SK-N-SH (cell line): ENCODE measurements around the gene PODXL2. TPM values are rescaled to one million over a fixed set of nuclear protein-coding genes. Genes with fewer than 3 reads are reported as not detected.

ENCODE experiments used
- CTCF ChIA-PET: fragments of 300-600, 350-600 bp; formaldehyde crosslinking; extraction: SDS; loops from one replicate; lab custom pipeline; 2021; lab: Yijun Ruan, JAX
- POLR2A ChIA-PET: fragments of 350-600 bp; sonication (Branson Sonifier 250); formaldehyde crosslinking; extraction: SDS; loops from one replicate; lab custom pipeline; 2020; ENCODE audit warnings: antibody characterized with exemption, inconsistent platforms; lab: Yijun Ruan, JAX
- DNase-seq: peaks from one replicate; pipeline ENCODE4 v3.0.0; 2012
- H2AFZ ChIP-seq: fragments of 200-600 bp; sonication (generic); 2 replicates; pipeline ENCODE4 v1.8.1; 2016; ENCODE audit warnings: antibody characterized with exemption, mild to moderate bottlenecking, low read depth
- H3F3A ChIP-seq: fragments of 200-600 bp; sonication (generic); replicated peaks from 2 replicates; pipeline ENCODE3; 2016; ENCODE audit warnings: antibody characterized with exemption, mild to moderate bottlenecking; ENCODE audit not compliant: insufficient read depth
- H3K27ac ChIP-seq, 2 experiments: fragments of 200-500 bp in 1 of 2; fragments of 200-600 bp in 1 of 2; sonication (Bioruptor generic) in 1 of 2; sonication (generic), shearing (Covaris generic) in 1 of 2; 2 replicates each; pipeline versions ENCODE4 v1.5.1 to v1.6.1; 2014 to 2016; ENCODE audit warnings: low read depth in 2 of 2, inconsistent platforms in 1 of 2, low read length in 1 of 2, mild to moderate bottlenecking in 1 of 2, mixed read lengths in 1 of 2
- H3K27me3 ChIP-seq: fragments of 200-600 bp; sonication (generic), shearing (Covaris generic); 2 replicates; pipeline ENCODE4 v1.6.1; 2016; ENCODE audit warnings: mixed run types; ENCODE audit not compliant: insufficient read depth
- H3K36me3 ChIP-seq, 2 experiments: fragments of 200-500 bp in 1 of 2; fragments of 200-600 bp in 1 of 2; sonication (Bioruptor generic) in 1 of 2; sonication (generic) in 1 of 2; replicated peaks in 1 of 2; 2 replicates each; pipeline versions ENCODE3 to v1.5.1; 2014 to 2016; ENCODE audit warnings: low read length in 1 of 2, mild to moderate bottlenecking in 1 of 2; ENCODE audit not compliant: insufficient read depth in 2 of 2, control insufficient read depth in 1 of 2
- H3K4me1 ChIP-seq, 2 experiments: fragments of 200-500 bp in 1 of 2; fragments of 200-600 bp in 1 of 2; sonication (Bioruptor generic) in 1 of 2; sonication (generic), shearing (Covaris generic) in 1 of 2; 2 replicates each; pipeline versions ENCODE4 v1.5.1 to v1.6.1; 2014 to 2016; ENCODE audit warnings: low read depth in 1 of 2, low read length in 1 of 2, mixed run types in 1 of 2; ENCODE audit not compliant: insufficient read depth in 2 of 2, control insufficient read depth in 1 of 2
- H3K4me2 ChIP-seq: fragments of 200-600 bp; sonication (generic), shearing (Covaris generic); 2 replicates; pipeline ENCODE4 v1.6.1; 2017; ENCODE audit warnings: mixed run types
- H3K4me3 ChIP-seq, 2 experiments: fragments of 200-500 bp in 1 of 2; fragments of 200-600 bp in 1 of 2; sonication (Bioruptor generic) in 1 of 2; sonication (generic), shearing (Covaris generic) in 1 of 2; 2 replicates each; pipeline versions ENCODE4 v1.5.1 to v1.8.1; 2014 to 2016; ENCODE audit warnings: low read depth in 2 of 2, inconsistent platforms in 1 of 2, low read length in 1 of 2, mild to moderate bottlenecking in 1 of 2, mixed read lengths in 1 of 2, moderate library complexity in 1 of 2
- H3K79me2 ChIP-seq: fragments of 200-600 bp; sonication (generic); 2 replicates; pipeline ENCODE4 v1.8.1; 2017; ENCODE audit warnings: mild to moderate bottlenecking; ENCODE audit not compliant: insufficient read depth
- H3K9ac ChIP-seq: fragments of 200-600 bp; sonication (generic); 2 replicates; pipeline ENCODE4 v1.6.1; 2017; ENCODE audit warnings: mixed run types
- H3K9me2 ChIP-seq: fragments of 200-600 bp; sonication (generic); 2 replicates; pipeline ENCODE4 v1.6.1; 2017; ENCODE audit warnings: mixed run types
- H3K9me3 ChIP-seq: fragments of 200-600 bp; sonication (generic); 2 replicates; pipeline ENCODE4 v1.6.1; 2017; ENCODE audit warnings: mixed run types, mild to moderate bottlenecking, moderate library complexity
- H4K20me1 ChIP-seq: fragments of 200-600 bp; sonication (generic); 2 replicates; pipeline ENCODE4 v1.6.1; 2017; ENCODE audit warnings: mild to moderate bottlenecking, mixed run types; ENCODE audit not compliant: insufficient read depth
- CHD2 ChIP-seq: fragments of 150-350 bp; IDR thresholded peaks from 2 replicates; pipeline ENCODE4 v1.6.1; 2018; ENCODE audit warnings: low read length; ENCODE audit not compliant: partially characterized antibody
- ELF1 ChIP-seq: IDR thresholded peaks from 2 replicates; pipeline ENCODE4 v1.4.0; 2012
- EP300 ChIP-seq, 2 experiments: IDR thresholded peaks; 2 replicates each; pipeline versions ENCODE4 v1.4.0 to v1.6.1; 2012; ENCODE audit warnings: borderline replicate concordance in 1 of 2, low read depth in 1 of 2, low read length in 1 of 2
- EZH2phosphoT487 ChIP-seq: fragments of 200-600 bp; sonication (generic); IDR thresholded peaks from 2 replicates; pipeline ENCODE4 v1.6.1; 2017; ENCODE audit warnings: low read depth, mixed run types, mild to moderate bottlenecking, antibody characterized with exemption, moderate library complexity, borderline replicate concordance
- FOXM1 ChIP-seq: IDR thresholded peaks from 2 replicates; pipeline ENCODE4 v1.4.0; 2012; ENCODE audit warnings: low read depth, mild to moderate bottlenecking
- JUND ChIP-seq: IDR thresholded peaks from 2 replicates; pipeline ENCODE4 v1.4.0; 2012
- NFIC ChIP-seq: IDR thresholded peaks from 2 replicates; pipeline ENCODE4 v1.4.0; 2012; ENCODE audit warnings: borderline replicate concordance
- NRF1 ChIP-seq: IDR thresholded peaks from 2 replicates; pipeline ENCODE4 v1.6.1; 2012; ENCODE audit warnings: low read depth, mild to moderate bottlenecking, low read length
- PBX3 ChIP-seq: IDR thresholded peaks from 2 replicates; pipeline ENCODE4; 2012
- POLR2AphosphoS5 ChIP-seq: IDR thresholded peaks from 2 replicates; pipeline ENCODE4 v1.6.1; 2012; ENCODE audit warnings: low read depth, low read length
- RAD21 ChIP-seq: IDR thresholded peaks from 2 replicates; pipeline ENCODE4 v1.6.1; 2012; ENCODE audit warnings: mild to moderate bottlenecking, low read length
- RCOR1 ChIP-seq: fragments of 150-350 bp; IDR thresholded peaks from 2 replicates; pipeline ENCODE4 v1.6.1; 2017; ENCODE audit warnings: antibody characterized with exemption, low read length
- REST ChIP-seq: IDR thresholded peaks from 2 replicates; pipeline ENCODE4 v1.6.1; 2012; ENCODE audit warnings: mild to moderate bottlenecking, low read depth, low read length, moderate library complexity
- RFX5 ChIP-seq: IDR thresholded peaks from 2 replicates; pipeline ENCODE4 v1.6.1; 2012; ENCODE audit warnings: mild to moderate bottlenecking, improper control_type of control experiment, low read length
- RXRA ChIP-seq: IDR thresholded peaks from 2 replicates; pipeline ENCODE4 v1.4.0; 2012; ENCODE audit warnings: low read depth, mild to moderate bottlenecking, borderline replicate concordance
- SMC3 ChIP-seq: IDR thresholded peaks from 2 replicates; pipeline ENCODE4 v1.6.1; 2012; ENCODE audit warnings: low read depth, low read length, improper control_type of control experiment
- TAF1 ChIP-seq: IDR thresholded peaks from 2 replicates; pipeline ENCODE4 v1.6.1; 2012; ENCODE audit warnings: low read depth, mild to moderate bottlenecking, low read length, moderate library complexity, borderline replicate concordance
- USF1 ChIP-seq: IDR thresholded peaks from 2 replicates; pipeline ENCODE4 v1.4.0; 2012; ENCODE audit warnings: low read depth, borderline replicate concordance
- YY1 ChIP-seq: IDR thresholded peaks from 2 replicates; pipeline ENCODE4 v1.4.0; 2012; ENCODE audit warnings: low read depth, mild to moderate bottlenecking
- WGBS: methylation state at CpG from one replicate; pipeline ENCODE4 v1.1.6; 2017; ENCODE audit warnings: low lambda C conversion rate; 5-methylcytosine and 5-hydroxymethylcytosine counted together
- polyA plus RNA-seq, 3 experiments: library from polyadenylated mRNA; depleted of rRNA; stranded (reverse); fragments of >200 nt; gene quantifications; 2 replicates each; pipeline ENCODE4 v1.2.3, GENCODE V29; 2012

The PODXL2 gene
- polyA plus RNA-seq, 1 of the 3 experiments (the other 2 are of a cell fraction) = 27.5 TPM

- CTCF ChIA-PET = interaction anchor here (0.6 to 2.8 kb wide), 6 partner anchors 8 to 486 kb away, joined by 3 to 12 read pairs (median 4); partner anchors contain the start of genes PODXL2 and RUVBL1
- Histone ChIP-seq H4K20me1 (no peaks in the 10 kb centered on the region), H3K27me3 (no peaks in the 10 kb centered on the region), H3K9me3 (no peaks in the 10 kb centered on the region), H2AFZ (no peak overlapping the region), H3K27ac (peak overlapping the region in 1 of 2 experiments; percentile 61; a peak in 2 of 4 replicates), H3K79me2 (no peaks in the 10 kb centered on the region), H3K4me3 (no peak overlapping the region), H3K9ac (no peak overlapping the region), H3F3A (no peaks in the 10 kb centered on the region), H3K36me3 (no peaks in the 10 kb centered on the region), H3K4me1 (peaks cover 0 to 21% of the 10 kb centered on the region in 2 experiments; a peak in 2 of 4 replicates), H3K4me2 (no peak overlapping the region), H3K9me2 (no peaks in the 10 kb centered on the region)
- WGBS = 93% methylated on average over 3 of the region's 3 CpGs
- TF ChIP-seq SMC3 (0 out of 2 replicates have a peak, but pooled peaks have one; percentile 9), RFX5 (no peak), POLR2AphosphoS5 (no peak), USF1 (no peak), RAD21 (peak; percentile 39; the same call in 1 of the 2 replicates), RCOR1 (no peak), EZH2phosphoT487 (no peak), CHD2 (peak; percentile 58)
- DNase-seq = peak; percentile 71
- POLR2A ChIA-PET = no interaction called here
Observed at GRCh38 chr3:127637546-127637945, 8.6 kb downstream of the PODXL2 start.

- H3K4me3 ChIP-seq = no peak overlapping the region
- H3K4me1 ChIP-seq = peaks cover 0 to 18% of the 10 kb centered on the region in 2 experiments; a peak in 2 of 4 replicates
- H4K20me1 ChIP-seq = no peaks in the 10 kb centered on the region
- no peak overlapping the region for H2AFZ ChIP-seq
- no peaks in the 10 kb centered on the region for H3K9me2 ChIP-seq
- H3K9me3 ChIP-seq = no peaks in the 10 kb centered on the region
- ChIA-PET POLR2A (no interaction called here), CTCF (interaction anchor here (0.6 to 2.8 kb wide), 5 partner anchors 9 to 486 kb away, joined by 3 to 12 read pairs (median 5); partner anchors contain the start of genes PODXL2 and RUVBL1)
- peak overlapping the region in 1 of 2 experiments; percentile 61; a peak in 2 of 4 replicates for H3K27ac ChIP-seq
- no peak overlapping the region for H3K4me2 ChIP-seq
- TF ChIP-seq PBX3 (no peak), REST (no peak), RXRA (no peak), RFX5 (no peak), TAF1 (no peak), EP300 (IDR thresholded peaks at IDR 0.05; ENCODE audit: borderline replicate concordance in 1 of 2, low read depth in 1 of 2, low read length in 1 of 2) (no peak), ELF1 (no peak), YY1 (no peak), NRF1 (no peak), NFIC (no peak), JUND (no peak), RCOR1 (no peak), CHD2 (no peak), SMC3 (no peak), FOXM1 (no peak)
- no peaks in the 10 kb centered on the region for H3K79me2 ChIP-seq
- no peak overlapping the region for H3K9ac ChIP-seq
- no peaks in the 10 kb centered on the region for H3F3A ChIP-seq
- H3K36me3 ChIP-seq = no peaks in the 10 kb centered on the region
- H3K27me3 ChIP-seq = no peaks in the 10 kb centered on the region
- no peak for DNase-seq
Observed at GRCh38 chr3:127637971-127638370, 9.0 kb downstream of the PODXL2 start.
